Measurements from ENCODE around the gene PIBF1.
"Not testable (repeated sequence)": the region's sequence is repeated elsewhere in the genome, so short reads cannot be mapped to it uniquely, and the experiment has no call there.

Gene PIBF1, protein sequence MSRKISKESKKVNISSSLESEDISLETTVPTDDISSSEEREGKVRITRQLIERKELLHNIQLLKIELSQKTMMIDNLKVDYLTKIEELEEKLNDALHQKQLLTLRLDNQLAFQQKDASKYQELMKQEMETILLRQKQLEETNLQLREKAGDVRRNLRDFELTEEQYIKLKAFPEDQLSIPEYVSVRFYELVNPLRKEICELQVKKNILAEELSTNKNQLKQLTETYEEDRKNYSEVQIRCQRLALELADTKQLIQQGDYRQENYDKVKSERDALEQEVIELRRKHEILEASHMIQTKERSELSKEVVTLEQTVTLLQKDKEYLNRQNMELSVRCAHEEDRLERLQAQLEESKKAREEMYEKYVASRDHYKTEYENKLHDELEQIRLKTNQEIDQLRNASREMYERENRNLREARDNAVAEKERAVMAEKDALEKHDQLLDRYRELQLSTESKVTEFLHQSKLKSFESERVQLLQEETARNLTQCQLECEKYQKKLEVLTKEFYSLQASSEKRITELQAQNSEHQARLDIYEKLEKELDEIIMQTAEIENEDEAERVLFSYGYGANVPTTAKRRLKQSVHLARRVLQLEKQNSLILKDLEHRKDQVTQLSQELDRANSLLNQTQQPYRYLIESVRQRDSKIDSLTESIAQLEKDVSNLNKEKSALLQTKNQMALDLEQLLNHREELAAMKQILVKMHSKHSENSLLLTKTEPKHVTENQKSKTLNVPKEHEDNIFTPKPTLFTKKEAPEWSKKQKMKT

DNA sequence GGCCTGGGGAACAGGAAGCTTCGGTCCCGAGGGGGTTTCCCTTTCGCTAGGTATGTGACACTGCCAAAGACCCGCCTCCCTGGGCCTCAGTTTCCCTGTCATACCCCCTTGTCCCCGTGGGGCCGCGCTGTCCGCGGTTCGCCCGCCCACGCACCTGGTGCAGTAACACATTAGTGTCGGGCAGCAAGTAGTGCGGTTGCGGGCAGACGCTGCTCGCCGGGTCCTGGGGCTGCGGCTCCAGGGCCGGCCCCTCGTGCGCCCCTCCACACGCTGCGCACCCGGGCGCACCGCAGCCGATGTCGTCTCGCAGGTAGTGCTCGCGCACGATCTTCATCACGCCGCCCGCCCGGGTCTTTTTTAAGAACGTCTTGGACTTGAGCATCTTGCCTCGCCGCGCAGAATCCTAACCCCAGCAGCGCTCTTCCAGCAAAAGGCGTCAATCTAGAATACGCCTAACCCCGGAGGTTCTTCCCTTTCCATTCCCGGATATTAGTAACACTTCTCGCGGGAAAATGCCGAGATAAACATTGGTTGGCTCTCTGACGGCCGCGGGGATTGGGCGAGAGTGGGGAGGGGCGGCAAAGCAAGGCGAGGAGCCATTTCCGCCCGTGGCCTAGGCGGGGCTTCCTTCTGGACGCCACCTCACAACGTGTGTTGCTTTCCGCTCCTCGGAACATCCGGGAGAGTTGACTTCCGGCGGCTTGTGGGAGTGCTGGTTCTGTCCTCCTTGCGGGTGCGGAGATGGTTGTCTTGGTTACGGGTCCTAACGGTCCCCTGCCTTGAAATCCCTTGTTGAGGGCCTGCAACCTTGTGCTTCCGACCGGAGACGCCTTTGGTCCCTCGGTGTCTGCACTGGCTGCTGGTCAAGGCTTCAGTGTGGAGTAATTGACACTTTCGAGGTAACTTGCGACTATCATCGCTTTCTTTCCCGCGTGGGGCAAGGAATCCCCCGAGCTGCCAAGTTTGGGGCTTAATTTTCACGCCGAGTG, at the start of gene PIBF1, which contains the start of gene DIS3:
PIBF1 (plus strand) TSS at position 683 of the 989 bp plus-strand sequence. CDS start 1,337 bp downstream, outside the sequence.
DIS3 (minus strand) TSS at position 450 of the 989 bp plus-strand sequence; CDS start at position 382, 68 bp downstream.
- peak; percentile 99 for DNase-seq

DNA sequence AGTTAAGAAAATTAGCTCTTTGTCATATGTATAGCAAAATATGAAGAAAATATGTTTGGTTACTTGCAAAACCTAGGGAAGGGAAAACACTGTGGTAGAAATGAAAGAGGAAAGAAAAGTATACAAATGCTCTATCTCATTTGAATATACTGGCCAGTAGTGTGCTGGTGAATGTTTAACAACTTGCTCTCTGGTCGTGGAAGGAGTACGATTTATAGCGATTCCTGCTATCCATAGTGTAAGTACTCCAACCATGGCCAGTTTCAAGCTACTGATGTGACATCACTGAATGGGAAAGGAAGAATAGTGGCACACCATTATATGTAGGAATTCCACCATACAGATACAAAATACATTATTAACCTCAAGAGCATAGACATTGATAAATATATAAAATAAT, 44.9 kb upstream of the PIBF1 start:
- DNase-seq: no peak

DNA sequence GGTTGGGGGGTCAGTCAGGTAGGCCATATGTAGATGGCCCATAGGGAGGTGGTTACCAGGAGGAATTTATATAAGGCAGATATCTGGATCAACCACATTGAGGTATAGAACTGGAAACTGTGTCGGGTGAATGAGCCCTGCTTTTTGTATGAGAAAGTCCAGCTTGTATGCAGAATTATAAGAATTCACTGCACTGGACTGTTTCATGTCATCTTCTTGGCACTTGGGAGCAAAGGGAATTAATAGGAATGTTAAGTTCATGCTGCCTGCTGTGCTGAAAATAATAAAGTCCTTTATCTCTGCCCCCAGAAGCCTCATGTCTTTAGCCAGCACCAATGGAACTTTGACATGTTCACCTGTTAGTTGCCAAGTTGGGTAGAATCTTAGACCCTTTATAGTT, 41.9 kb upstream of the PIBF1 start:
- no peak for DNase-seq

DNA sequence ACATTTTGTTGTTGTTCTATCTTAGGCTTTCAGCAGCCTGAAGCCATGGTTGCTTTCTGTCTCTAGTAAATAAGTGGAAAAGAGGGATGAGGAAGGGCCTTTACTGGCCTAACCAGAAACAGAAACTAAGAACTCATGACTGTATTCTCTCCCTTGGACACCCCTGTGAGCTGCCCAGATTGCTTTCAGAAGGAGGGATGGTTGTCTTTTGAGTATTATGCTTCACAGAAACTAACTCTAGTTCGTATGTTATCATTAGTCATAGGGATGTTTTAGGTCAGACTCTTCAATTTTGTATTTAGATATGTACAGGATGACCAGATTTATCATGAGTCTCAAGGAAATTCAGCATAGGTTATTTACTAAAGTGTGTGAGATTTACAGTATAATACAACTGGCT, 36.7 kb upstream of the PIBF1 start:
- no peak for DNase-seq

DNA sequence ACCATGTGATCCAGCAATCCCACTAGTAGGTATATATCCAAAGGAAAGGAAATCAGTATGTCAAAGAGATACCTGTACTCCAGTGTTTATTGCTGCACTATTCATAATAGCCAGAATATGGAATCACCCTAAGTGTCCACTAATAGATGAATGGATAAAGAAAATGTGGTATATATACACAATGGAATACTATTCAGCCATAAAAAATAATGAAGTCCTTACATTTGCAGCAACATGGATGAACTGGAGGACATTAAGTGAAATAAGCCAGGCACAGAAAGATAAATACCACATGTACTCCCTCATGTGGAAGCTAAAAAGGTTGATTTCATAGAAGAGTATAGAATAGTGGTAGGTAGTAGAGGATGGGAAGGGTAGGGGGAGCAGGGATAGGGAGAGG, 30.7 kb upstream of the PIBF1 start:
- no peak for DNase-seq

DNA sequence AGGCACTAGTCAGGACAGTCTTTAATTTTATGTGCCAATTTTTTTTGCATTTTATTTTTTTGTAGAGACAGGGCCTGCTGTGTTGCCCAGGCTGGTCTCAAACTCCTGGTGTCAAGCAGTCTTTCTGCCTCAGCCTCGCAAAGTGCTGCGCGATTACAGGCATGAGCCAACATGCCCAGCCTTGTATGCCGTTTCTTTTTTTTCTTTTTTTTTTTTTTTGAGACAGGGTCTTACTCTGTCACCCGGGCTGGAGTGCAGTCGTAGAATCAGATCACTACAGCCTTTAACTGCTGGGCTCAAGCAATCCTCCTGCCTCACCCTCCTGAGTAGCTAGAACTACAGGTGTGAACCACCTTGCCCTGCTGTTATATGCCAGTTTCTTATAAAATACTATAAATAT, 27.8 kb upstream of the PIBF1 start:
- no peak for DNase-seq

DNA sequence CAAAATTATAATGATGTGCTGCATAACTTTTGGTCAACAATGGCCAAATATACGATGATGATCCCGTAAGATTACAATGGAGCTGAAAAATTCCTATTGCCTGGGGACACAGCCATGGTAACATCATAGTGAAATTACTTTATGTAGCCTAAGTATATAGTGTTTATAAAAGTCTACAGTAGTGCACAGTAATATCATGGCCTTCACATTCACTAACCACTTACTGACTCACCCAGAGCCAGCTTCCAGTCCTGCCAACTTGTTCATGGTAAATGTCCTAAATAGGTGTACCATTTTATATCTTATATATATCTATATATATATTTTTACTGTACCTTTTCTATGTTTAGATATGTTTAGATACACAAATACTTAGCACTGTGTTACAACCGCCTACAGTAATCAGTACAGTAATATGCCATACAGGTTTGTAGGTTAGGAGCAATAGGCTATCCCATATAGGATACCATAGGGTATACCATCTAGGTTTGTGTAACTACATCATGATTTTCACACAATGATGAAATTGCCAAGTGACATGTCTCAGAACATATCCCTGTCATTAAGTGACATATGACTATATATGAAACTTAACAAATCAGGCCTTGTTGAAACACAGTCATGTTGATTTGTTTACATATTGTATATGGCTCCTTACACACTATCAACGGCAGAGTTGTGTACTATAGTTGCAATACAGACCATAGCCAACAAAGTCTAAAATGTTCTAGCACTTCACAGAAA, 24.0 kb upstream of the PIBF1 start:
- no peak for DNase-seq

DNA sequence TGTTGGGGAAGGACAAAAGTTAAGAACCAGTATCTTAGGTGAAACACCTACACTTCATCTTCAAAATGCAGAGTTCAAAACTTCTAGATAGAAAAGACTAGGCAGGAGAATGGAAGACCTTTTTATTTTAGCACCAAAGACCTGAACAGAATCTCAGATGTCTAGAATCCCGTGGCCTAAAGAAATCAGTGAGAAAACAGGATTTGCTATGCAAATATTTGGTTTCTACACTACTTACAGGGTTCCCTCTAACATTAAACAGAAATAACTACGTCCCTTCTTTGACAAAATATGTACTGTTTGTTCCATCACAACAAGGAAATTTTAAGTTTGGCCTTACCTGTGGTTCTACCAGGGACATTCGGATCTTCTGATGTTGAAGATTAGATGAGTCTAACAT, 21.7 kb upstream of the PIBF1 start:
- DNase-seq: no peak

DNA sequence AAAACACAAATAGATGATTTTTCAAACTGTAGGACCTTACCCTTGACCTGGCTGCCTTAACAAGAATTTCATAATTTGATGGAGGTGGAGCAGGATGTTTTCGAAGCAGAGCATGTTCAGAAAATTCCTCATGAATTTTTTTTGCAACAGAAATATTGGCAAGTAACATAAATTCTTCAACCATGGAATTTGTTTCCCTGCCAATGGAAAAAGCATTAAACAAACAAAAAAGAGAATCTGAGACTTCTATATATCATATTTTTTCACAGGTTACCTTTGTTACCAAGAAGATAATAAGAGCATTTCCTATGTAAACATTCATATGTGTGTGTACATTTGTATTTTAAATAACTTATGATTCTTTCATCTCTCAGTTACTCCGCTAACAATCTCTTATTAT, 18.5 kb upstream of the PIBF1 start:
- DNase-seq: no peak

DNA sequence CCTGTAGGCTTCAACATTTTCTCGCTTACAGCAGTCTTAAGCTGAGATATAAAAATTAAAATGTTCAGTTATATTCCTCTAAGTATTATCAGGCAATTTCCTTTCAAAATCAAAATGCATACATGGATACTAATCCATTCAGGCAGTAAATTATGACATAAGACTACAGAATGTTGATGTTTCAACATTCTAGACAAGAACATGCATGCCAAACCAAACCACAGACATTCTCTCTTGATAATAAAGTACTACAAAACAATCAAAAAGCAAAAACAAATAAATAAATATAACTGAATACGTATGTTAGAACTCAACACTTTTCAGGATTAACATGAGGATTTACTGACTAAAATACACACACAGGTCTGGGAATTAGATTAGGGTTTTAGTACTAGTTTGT, 7.9 kb upstream of the PIBF1 start:
- DNase-seq: no peak

DNA sequence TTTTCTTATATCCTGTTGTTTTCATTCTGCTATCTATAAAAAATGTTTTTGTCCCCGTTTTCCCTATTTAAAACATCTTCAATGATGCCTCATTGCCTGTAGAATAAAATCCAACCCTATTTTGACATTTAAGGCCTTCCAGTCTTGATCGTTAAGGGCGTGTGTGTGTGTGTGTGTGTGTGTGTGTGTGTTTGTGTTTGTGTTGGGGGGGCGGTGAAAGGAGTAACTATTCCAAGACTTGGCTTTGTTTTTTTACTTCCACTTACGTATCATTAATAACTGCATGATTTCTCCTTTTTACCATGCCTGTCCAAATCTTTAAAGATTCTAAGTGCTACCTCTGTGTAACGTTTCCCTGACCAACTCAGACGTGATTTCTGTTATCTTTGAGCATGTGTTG, 784 bp downstream of the PIBF1 start:
- peak; percentile 35 for DNase-seq

DNA sequence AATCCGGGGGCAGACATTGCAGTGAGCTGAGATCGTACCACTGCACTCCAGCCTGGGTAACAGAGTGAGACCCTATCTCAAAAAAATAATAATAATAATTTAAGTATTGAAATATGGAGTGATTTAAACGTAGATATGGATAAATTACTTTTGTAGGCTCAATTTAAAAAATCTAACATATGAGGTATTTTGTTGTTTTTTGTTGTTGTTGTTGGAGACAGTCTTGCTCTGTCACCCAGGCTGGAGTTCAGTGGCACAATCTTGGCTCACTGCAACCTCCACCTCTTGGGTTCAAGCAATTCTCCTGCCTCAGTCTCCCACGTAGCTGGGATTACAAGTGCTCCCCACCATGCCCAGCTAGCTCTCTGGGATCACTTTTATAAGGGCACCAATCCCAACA, 2.7 kb downstream of the PIBF1 start:
- not testable (repeated sequence) for DNase-seq

DNA sequence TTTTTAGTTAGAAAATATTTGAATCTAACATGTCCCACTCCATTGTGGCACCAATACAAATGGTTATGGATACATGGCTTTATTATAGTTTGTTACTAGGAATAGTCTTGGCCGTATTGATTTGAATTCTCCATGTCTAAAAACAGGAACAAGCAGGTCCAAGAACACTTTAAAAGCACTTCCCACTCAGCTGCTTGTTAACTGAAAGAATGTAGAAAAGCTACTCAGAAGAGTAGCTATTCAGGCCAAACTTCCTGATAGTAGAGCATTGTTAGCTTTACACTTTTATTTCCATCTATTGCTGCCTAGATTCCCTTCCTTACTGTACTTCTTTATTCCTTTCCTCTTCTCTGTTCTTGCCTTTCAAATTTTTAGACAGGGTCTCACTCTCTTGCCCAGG, 6.9 kb downstream of the PIBF1 start:
- no peak for DNase-seq

DNA sequence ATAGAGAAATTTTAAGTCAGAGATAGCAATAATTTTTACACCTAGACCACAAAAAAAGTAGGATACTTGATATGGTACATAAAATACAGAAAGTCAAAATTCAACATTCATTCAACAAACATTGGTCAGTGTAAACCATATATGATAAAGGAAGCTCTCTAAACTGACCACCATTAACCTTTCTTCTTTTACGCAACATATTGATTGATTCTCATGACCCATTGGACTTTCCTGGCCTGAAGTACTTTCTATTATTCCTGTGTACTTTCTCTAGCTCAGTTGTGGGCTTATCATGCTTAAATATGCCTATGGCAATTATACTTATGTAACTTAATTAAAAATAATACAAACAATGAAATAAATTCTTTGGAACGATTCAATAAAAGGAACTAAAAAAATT, 10.7 kb downstream of the PIBF1 start:
- DNase-seq: no peak

DNA sequence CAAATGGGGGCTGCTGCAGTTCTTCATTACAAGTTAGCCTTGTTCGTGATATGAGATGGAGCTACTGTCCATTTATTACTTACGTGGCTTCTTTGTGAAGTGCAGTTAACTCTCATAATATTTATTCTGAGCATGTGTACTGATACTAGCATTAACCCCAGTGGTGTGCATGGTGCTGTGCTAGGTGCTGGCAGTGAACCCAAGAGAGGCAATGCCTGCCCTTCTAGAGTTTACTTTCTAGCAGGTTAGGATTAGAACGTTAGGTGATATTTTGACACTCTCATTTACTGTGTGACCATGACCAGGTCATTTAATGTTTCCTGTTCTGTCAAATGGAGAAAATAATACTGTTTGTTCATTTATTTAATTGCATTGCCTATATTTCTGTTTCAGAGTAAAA, 16.9 kb downstream of the PIBF1 start:
- no peak for DNase-seq

DNA sequence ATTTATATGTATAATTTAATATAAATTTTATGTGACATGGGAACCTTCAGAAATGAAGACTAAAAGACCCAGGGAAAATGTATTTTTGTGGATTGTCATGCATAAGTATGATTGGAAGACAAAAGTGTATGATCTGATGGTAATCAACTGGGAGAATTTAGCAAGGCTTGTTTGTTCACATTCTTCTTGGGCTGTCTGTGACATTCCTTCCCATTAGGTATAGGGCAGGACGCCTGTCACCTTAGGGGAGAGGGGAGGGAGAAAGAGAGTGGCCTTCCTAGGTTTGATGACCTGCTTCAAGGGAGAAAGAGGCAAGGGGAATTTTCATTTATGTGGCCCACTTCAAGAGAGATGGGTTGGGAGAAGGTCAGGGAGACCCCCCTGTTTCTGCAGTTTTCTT, 22.4 kb downstream of the PIBF1 start:
- no peak for DNase-seq

DNA sequence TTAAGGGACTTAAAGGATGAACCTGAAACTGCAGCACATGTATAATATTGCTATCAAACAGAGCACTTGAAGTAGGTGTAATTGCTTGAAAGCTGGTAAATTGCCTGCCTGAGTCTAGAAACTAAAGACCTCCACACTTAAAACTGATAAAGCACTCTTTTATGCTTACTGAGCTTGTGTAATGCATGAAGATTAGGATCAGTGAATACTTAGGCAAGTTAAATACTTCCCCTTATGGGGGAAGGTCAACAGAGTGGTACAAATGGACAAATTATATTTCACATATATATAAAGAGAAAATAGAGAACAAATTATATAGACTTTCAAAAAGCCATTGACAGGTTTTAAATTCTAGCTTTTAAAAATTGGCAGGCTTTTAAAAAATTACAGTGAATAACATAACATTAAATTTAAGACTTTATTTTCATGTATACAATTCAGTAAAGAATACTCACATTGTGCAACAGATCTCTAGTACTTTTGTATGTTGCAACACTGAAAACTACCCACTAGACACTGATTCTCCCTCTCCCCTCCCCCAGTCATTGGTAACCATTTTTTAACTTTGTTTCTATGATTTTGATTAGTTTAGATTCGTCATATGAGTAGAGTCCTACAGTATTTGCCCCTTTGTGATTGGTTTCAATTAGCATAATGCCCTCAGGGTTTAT, 23.9 kb downstream of the PIBF1 start:
- DNase-seq: no peak

DNA sequence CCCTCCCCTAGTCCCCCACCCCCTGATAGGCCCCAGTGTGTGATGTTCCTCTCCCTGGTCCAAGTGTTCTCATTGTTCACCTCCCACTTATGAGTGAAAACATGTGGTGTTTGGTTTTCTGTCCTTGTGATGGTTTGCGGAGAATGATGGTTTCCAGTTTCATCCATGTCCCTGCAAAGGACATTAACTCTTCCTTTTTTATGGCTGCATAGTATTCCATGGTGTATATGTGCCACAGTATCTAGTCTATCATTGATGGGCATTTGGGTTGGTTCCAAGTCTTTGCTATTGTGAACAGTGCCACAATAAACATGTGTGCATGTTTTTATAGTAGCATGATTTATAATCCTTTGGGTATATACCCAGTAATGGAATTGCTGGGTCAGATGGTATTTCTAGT, 24.6 kb downstream of the PIBF1 start:
- not testable (repeated sequence) for DNase-seq

DNA sequence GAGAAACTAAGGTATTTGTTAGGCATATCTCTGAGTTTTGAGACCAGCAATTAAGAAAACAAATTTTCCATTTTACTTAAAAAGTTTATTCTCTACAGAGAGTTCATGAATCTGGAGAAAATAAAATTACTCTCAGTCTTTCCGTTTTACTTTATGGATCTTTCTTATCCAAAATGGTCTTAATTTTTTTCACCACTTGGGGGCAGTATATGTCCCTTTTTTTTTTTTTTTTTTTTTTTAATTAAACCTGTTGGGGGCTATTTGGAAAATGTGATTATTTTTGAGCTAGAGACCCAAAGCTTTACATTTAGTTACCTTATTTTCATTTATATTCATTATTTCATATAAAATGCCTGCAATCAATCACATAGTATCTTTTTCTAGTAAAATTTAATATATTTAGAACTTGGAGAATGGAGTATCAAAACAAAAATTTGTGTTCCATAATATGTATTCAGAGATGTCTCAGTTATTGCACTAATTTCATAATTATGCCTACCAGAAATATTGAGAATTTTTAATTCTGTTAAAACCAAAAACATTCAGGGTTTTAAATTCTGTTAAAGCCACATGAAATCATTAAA, 27.1 kb downstream of the PIBF1 start:
- peak; percentile 65 for DNase-seq

DNA sequence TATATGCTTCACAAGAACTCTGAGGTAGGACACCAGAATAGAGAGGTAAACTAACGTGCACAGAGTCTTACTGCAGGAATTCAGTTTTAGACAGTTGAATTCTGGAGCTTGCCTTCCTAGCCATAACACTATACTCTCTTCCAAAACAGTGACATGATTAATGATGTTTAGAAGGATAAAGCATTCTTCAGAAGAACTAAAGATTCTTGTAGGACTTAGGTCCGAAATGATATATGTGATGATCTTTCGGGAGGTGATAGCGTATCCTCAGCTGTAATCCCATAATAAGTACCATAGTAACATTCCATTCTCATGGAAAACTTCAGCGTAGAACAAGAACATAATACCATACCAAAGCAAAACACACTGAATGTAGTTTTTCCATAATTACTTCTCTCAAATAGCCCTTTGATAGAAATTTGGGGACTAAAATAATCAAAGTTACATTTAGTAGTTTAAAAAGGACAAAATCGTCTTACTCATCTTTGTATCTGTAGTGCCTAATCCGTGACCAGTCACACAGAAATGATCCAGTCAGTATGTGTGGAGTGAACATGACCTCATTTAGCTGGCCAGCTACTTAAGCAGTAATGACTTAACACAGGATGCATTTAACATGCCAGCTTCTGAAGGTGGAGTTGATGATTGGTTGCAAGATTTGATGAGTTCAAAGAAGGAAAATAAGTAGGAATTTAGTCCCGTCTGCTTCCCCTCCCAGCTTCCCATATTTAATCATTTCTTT, 38.4 kb downstream of the PIBF1 start:
- no peak for DNase-seq

DNA sequence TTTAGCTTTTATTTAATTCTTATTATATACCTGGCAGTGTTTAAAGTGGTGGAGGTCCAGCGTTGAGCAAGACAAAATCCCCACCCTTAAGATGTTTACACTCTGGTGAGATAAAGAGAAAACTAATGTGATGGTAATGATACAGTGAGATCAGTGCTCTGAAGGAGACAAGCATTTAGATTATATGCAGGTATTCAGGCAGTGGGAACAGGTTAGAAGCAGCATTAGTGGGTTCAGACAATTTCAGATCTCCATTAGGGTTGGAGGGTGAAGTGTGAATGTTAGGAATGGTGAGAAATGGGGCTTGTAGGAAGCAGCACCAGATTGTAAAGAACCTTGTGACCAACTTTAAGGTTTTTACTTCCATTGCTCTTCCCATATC, 39.0 kb downstream of the PIBF1 start:
- no peak for DNase-seq

All from eye (tissue), 1 donor.